NCI-H1105 (cell line): ENCODE measurements around the gene NOS3.
A peak's percentile ranks its signal among the peaks of the same experiment; 100 is the strongest.
"Not testable (repeated sequence)": the region's sequence is repeated elsewhere in the genome, so short reads cannot be mapped to it uniquely, and the experiment has no call there.

Experiments
- DNase-seq: peaks from one replicate; lab custom pipeline; 2025; lab: John Stamatoyannopoulos, UW

Gene NOS3

DNA sequence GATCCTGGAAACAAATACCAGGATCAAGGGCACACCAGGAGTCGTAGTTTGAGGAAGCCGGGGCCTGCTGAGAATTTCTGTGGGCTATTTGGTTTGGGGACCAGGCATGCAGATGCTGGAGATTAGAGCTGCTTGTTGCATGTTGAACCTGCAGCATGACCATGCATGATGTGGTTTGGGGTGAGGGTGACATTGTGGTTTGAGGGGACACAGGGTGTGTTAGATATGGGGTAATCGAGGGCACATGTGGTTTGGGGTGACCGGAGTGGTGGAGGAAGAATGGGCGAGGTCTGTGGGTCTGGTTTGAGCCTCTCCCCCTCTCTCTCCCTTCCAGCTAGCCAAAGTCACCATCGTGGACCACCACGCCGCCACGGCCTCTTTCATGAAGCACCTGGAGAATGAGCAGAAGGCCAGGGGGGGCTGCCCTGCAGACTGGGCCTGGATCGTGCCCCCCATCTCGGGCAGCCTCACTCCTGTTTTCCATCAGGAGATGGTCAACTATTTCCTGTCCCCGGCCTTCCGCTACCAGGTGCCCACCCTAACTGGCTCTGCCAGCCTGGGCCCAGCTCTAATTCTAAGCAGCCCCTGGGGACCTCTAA, 10.2 kb downstream of the NOS3 start:
- no peak for DNase-seq

DNA sequence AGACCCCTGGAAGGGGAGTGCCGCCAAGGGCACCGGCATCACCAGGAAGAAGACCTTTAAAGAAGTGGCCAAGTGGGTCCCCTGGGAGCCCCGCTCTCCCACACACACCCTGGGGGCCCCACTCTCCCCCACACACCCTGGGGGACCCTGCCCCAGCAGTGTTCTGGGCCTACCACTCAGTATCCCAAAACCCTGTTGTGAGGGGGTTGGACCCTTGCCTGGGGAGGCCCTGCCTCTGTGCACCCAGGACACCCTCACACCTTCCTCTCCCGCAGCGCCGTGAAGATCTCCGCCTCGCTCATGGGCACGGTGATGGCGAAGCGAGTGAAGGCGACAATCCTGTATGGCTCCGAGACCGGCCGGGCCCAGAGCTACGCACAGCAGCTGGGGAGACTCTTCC, 10.7 kb downstream of the NOS3 start:
- no peak for DNase-seq

DNA sequence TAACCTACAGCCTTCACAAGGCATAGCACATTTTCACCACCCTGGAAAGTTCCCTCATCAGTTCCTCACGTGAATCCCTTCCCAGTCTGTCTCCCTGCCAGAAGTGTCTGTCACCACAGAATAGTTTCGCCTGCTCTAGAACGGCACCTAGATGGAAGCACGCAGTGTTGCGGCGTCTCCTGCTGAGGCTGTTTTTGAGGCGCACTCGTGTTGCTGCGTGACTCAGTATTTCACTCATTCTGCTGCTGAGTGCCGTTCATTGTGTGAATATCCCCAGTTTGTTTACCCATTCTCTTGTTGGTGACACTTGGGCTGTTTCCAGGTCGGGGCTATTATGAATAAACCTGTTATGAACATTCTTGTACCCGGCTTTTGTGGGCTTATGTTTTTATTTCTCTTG, 12.8 kb downstream of the NOS3 start:
- no peak for DNase-seq

DNA sequence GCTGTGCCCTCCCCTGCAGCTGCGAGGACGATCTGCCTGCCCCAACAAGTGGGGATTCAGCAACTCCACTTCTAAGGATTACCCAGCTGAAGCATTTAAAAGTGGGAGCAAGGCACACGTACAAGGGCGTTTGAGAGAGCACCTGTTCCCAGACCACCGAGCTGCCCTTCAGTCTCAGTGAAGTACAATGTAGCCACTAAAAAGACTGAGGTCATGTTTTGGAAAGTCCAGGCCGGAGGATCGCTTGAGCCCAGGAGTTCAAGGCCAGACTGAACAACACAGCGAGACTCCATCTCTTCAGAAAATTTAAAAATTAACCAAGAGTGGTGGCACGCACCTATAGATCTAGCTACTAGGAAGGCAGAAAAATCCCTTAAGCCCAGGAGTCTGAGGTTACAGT, 14.7 kb downstream of the NOS3 start:
- no peak for DNase-seq

DNA sequence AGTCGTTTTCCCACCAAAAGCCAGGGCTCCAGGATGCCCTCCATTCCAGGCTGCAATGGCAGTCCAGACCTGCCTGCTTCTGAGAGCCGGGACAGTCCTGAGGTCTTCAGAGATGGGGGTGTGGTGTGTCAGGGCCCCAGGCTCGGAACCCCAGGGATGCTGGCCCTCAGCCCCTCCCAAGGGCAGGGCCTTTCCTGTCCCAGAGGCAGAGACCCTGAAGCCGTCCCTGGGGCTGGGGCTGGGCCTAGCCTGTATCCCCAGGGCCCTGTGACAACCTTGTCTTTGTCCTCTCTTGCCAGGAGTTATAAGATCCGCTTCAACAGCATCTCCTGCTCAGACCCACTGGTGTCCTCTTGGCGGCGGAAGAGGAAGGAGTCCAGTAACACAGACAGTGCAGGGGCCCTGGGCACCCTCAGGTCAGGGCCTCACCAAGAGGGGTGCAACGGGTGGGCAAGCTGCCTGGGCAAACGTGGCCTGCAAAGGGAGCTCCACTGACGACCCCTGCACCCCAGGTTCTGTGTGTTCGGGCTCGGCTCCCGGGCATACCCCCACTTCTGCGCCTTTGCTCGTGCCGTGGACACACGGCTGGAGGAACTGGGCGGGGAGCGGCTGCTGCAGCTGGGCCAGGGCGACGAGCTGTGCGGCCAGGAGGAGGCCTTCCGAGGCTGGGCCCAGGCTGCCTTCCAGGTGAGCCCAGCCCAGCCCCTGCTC, 15.9 kb downstream of the NOS3 start:
- no peak for DNase-seq

DNA sequence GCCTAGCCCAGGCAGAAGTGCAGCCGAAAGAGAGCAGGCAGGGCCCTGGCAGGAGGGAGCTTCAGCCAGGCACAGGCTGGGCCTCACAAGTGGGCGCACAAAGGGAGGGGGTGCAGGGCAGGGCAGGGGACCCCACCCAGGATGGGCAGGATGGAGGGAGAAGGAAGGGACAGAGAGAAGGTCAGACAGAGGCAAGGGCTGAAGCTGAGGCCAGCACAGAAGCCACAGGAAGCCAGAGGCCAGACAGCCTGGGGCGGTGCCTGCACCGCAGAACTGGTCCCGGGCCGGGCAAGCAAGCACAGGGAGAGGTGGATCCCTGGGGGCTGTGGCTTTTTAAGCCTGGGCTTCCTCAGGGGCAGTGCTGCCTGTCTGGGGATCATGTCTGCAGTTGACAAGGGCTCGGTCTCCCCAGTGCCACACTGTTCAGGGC, 16.7 kb downstream of the NOS3 start:
- DNase-seq: no peak

DNA sequence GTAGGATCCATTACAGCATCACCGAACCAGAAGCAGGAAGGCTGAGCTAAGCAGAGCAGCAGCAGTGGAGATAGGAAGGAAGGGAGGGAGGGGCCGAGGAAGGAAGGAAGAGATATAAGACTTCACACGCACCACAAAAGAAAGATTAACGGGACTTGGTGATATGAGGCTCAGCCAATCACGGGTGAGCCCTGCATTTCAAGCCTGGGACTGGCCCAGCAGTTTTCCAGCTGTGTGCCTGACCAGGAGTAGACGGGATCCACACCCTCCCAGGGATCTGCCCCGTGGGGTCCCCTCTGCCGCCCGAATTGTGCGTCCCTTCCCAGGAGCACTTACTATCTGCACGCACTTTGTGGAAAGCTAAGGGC, 17.3 kb downstream of the NOS3 start:
- DNase-seq: no peak

DNA sequence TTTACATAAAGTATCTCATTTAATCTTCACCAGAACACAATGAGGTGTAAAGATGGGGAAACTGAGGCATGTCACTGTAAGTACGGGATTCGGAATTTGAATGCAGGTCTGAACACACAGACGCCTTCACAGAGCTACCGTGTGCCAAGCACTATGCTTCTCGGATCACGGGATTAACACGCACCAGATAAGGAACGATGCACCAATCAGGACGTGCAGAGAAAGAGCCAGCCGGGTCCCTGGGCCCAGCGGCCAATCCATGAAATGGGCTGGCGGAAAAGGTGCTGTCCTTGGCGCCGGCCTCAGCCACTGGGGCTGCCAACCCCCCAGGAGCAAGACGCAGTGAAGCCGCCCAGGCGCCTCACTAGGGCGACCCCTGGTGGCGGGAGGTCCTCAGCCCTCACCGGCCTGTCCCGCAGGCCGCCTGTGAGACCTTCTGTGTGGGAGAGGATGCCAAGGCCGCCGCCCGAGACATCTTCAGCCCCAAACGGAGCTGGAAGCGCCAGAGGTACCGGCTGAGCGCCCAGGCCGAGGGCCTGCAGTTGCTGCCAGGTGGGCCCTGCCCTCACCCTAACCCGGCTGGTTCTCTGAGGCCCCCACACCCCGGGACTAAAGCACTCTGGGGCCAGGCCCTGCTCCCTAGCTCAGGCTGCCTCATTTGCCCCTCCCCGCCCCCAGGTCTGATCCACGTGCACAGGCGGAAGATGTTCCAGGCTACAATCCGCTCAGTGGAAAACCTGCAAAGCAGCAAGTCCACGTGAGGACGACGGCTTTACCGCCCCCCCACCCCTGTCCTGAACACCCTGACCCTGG, 17.9 kb downstream of the NOS3 start:
- no peak for DNase-seq

DNA sequence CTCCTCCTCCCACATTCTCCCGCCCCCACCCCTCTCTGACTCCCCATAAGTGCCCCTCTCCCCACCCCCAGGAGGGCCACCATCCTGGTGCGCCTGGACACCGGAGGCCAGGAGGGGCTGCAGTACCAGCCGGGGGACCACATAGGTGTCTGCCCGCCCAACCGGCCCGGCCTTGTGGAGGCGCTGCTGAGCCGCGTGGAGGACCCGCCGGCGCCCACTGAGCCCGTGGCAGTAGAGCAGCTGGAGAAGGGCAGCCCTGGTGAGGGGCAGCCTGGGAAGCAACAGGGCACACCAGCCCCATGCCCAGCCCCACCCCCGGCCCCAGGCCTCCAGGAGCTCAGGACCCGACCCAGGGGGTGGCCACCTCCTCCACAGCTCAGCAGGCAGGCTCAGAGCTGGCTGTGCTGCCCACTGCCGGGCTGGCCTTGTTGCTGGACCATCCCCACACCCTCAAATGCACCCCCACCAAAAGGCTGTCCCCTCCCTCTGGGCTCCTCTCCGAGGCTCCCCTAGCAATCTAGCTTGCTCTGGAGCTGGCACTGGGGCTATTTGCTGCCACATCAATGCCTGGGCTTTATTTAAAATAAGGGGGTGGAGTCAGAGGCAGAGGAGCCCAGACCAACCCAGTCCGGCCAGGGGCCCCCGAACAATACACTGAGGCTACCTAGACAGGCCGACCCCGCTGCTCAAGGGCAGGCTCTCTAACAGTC, 18.7 kb downstream of the NOS3 start:
- no peak for DNase-seq

DNA sequence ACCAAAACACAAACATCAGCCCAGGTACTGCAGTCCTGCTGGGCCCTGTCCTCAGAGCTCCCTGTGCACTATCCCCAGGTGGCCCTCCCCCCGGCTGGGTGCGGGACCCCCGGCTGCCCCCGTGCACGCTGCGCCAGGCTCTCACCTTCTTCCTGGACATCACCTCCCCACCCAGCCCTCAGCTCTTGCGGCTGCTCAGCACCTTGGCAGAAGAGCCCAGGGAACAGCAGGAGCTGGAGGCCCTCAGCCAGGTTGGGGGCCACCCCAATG, 19.2 kb downstream of the NOS3 start:
- DNase-seq: no peak

DNA sequence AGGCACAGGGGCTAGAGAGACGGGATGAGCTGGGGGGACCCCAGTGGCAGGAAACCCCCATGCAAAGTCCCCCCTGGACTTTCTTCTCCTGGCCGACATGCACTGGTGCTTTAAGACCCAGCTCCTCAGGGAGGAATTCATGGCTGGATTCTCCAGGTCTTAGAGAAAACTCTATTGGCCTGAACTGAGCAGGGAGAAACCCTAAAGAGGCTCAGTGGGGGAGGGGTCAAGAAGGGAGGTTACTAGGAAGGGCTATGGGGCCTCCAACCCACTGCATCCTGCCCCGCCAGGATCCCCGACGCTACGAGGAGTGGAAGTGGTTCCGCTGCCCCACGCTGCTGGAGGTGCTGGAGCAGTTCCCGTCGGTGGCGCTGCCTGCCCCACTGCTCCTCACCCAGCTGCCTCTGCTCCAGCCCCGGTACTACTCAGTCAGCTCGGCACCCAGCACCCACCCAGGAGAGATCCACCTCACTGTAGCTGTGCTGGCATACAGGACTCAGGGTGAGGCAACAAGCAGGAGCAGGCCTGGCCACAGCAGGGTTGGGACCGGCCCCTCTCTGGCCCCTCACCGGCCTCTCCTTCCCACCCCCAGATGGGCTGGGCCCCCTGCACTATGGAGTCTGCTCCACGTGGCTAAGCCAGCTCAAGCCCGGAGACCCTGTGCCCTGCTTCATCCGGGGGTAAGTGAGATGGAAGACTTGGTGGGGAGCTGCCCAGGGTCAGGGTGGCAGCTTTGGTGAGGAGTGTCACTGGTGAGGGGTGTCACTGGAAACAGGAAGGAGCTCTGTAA, 19.7 kb downstream of the NOS3 start:
- DNase-seq: no peak

DNA sequence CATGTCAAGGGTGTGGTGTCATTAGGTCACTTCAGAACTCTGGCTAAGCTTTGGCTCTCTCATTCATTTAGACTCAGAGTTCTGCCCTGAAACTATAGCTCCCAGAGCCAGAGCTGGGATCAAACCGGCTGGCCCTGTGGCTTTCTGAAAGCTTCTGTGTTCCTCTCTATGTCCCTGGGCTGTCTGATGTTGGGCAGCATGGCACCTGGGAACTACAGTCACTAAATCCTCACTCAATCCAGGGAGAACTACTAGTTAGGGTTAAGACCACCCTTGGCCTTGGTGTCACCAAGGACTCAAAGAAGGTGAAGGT, 20.2 kb downstream of the NOS3 start:
- no peak for DNase-seq

DNA sequence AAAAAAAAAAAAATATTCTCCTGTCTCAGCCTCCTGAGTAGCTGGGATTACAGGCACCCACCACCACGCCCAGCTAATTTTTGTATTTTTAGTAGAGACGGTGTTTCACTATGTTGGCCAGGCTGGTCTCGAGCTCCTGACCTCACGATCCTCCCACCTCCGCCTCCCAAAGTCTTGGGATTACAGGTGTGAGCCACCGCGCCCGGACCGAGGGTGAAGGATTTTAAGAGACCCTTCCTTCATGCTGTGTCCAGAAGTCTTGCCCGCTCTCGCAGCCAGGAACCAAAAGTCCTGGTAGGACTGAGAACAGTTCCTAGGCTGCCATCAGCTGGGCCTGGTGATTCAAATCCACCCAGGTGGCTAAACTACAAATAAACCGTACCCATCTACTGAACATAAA, 20.8 kb downstream of the NOS3 start:
- DNase-seq: not testable (repeated sequence)

DNA sequence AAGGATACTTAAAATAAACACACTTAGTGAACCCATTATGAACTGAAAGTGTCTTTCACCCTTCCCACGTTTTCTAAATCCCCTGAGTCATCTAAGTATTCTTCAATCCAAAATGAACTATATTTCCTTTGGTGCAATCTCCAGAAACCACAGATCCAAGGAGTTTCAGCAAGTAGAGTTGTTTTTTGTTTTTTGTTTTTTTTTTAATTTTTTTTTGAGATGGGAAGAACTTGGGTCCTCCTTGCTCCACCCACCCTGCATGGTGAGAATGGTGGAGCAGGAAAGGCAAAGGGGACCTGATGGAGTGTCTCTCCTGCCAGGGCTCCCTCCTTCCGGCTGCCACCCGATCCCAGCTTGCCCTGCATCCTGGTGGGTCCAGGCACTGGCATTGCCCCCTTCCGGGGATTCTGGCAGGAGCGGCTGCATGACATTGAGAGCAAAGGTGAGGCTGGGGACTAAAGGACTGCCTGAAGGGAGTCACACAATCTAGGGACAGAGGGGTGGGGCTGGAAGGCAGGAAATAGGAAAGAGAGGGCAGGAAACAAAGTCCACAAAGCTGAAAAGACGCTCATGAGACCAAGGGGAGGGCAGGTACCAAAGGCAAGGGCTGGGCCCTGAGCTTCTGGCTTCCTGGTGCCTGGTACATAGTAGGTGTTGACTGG, 21.3 kb downstream of the NOS3 start:
- DNase-seq: no peak

DNA sequence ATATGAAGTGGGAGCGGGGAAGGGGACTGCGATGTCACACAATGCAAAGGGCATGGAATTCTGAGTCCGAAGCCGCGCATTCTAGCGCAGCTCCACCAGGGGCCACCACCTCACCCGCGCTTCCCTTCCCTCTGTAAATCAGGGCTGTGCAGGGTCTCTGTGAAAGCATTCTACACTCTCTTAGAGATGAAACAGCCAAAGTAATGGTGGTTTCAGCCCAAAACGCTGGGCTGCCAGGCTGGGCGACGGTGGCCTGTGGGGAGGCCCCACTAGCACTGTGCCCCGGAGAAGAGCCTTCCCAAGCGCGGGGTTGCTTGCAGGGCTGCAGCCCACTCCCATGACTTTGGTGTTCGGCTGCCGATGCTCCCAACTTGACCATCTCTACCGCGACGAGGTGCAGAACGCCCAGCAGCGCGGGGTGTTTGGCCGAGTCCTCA, 22.1 kb downstream of the NOS3 start:
- peak; percentile 32 for DNase-seq

DNA sequence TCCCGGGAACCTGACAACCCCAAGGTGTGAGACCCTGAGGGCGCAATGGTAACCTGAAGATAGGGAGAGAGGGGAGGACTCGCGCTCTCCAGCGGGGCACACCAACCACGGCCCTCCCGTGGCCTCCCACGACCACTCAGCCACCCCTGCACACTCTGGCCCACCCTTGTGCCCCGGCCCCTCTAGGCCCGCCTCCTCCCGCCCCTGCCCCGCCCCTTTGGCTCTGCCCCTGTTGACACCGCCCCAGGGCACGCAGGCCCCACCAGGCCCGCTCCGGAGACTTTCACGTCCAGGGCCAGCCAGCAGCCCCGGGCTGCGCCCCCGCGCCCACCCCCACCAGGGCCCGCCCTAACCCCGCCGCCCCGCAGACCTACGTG, 22.5 kb downstream of the NOS3 start:
- no peak for DNase-seq

DNA sequence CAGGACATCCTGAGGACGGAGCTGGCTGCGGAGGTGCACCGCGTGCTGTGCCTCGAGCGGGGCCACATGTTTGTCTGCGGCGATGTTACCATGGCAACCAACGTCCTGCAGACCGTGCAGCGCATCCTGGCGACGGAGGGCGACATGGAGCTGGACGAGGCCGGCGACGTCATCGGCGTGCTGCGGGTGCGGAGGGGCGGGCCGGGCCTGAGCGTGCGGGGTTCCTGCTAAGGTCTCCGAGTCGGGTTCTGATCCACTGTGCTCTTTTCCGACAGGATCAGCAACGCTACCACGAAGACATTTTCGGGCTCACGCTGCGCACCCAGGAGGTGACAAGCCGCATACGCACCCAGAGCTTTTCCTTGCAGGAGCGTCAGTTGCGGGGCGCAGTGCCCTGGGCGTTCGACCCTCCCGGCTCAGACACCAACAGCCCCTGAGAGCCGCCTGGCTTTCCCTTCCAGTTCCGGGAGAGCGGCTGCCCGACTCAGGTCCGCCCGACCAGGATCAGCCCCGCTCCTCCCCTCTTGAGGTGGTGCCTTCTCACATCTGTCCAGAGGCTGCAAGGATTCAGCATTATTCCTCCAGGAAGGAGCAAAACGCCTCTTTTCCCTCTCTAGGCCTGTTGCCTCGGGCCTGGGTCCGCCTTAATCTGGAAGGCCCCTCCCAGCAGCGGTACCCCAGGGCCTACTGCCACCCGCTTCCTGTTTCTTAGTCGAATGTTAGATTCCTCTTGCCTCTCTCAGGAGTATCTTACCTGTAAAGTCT, 23.1 kb downstream of the NOS3 start:
- peak; percentile 16 for DNase-seq

DNA sequence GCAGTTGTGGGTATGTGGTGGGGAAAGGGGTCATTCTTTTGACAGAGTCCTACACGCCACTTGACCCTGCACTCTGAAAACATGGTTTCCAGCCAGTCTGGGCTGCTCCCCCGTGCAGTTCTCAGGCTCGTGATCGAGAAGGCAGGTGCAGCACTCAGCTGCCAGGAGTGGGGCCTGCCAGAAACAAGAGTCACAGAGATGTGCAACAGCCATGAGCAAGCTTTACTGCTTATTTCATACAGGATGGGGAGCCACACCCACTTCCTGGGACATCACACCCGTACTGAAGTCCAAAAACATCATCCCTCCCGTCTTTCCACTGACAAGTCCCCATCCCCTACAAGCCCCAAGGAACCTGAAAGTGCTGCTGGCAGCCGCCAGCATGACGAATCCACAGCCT, 24.1 kb downstream of the NOS3 start:
- DNase-seq: no peak

DNA sequence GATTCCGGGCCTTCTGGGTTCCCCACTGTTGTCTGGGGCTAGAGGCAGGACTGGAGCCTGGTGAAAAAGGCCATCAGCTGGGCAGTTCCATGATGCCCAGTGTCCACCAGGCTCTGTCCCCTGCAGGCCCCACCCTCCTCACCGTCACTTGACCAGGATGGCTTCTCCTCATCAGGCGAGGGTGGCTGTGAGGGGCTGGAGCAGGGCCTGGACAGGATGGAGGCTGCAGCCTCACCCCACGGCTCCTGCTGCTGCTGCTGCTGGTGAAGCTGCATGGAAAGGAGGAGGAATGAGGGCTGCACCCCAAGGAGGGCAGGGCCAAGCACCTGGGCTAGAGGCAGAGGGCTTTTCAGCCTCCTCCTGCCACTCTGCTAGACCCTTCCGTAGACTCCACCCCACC, 25.1 kb downstream of the NOS3 start:
- DNase-seq: no peak

DNA sequence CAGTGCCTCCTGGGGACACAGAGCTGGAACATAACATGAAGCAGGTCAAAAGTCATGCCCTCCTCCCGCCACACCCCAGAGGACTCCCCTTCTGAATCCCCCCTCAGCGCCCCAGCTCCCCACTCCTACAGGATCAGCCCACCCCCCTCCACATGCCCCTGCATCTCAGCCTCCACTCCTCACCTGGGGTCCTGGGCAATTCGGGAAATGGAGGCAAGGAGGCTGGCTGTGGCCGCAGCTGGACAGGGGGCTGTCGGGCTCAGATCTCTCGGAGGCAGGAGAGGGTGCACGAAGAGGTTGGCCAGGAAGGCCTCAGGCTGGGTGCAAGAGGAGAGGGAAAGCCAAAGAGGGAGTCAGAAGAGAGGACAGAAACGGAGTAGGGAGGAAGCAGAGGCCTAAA, 25.7 kb downstream of the NOS3 start:
- DNase-seq: no peak

DNA sequence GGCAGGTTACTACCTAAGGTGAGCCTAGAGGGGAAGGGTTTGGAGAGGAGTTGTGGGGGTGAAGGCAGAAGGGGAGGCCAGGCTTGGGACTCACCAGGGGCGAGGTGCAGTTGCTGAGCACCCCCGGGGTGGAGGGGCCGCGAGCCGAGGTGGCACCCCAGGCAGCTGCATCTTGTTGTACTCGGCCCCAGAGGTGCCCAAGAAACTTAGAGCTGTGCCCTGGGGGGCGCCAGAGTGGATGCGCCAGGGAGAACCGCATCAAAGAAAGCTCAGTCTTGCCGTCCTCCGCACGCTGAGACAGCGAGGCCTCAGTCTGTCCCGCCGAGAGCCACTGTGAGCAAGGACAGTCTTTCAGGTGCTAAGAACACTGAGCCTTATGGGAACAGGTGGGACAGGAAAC, 26.1 kb downstream of the NOS3 start:
- DNase-seq: no peak
